GM21529 (cell line): ENCODE measurements around the gene BAG1.

Source experiments
- ATAC-seq: cut with Tn5 transposase; IDR thresholded peaks from one replicate; pipeline ENCODE4 v1.9.1; 2021; ENCODE audit not compliant: unreplicated experiment

Gene BAG1

DNA sequence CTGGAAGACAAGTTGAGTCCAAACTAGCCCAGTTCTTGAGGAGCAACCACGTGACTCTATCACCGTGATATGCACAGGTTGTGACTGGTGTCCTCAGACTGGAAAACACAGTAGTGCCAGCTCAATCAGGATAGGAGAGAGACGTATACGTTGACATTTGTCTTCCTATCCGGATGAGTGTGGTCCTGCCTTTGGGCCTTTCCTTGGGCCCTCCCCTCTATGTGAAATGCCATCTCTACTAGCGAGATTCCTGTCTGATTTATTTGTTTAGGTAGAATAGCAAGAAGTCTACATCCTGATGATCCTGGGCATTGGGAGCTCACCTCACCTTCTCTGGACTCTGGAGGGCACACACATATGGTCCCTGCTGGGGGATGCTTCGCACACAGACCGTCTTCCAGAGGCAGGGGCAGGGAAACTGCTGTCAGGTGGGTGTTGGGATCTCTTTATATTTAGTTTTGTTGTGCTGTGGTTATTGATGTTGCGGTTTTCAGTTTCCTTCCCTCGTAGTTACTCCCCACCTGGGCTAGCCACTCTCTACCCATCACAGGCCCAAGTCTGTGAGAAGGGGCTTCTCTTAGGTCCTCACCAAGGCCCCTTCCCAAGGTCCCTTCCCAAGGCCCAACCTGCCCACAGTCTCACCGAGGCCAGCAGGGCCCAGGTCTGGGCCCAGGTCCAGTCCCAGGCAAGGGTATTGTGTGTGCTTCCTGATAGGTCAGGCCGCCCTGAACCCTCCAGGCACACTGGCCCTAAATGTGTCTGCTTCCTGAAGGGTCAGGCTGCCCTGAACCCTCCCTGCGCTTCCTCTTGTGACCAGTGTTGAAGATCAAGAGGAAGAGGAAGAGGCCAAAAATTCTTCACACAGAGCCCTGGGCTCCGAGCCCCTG lies 43.6 kb downstream of the BAG1 start:
- ATAC-seq, result peak; percentile 47

DNA sequence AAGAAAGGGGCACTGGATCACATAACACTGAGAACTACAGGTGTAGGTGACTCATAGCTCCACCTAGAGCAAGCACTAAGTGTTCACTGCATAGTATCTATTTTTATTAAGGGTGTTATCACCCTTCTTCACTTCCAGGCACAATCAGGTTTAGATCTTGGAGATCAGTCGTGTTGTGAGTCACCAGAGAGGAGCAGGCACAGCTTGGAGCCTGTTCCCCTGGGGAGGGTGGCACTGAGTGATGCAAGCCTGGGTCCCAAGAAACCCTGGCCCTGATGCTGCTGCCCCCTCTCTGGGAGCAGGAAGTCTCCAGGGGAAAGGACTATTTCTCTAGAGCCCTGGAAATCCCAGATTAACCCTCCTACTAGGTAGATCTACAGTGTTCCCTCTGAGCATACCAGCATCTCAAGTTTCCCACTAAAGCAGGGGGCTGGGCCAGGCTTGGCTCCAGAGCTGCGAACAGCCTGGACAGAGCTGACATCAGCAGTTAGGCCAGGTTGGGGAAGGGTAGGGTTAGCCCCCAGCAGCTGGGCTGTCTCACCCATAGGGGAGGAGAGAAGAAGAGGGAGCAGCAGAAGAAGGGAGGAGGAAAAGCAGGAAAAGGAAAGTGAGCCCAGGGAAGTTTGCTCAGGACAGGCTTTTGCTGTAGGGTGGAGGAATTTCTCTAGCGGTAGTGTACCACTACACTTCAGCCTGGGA lies 52.7 kb downstream of the BAG1 start:
- no peak for ATAC-seq

DNA sequence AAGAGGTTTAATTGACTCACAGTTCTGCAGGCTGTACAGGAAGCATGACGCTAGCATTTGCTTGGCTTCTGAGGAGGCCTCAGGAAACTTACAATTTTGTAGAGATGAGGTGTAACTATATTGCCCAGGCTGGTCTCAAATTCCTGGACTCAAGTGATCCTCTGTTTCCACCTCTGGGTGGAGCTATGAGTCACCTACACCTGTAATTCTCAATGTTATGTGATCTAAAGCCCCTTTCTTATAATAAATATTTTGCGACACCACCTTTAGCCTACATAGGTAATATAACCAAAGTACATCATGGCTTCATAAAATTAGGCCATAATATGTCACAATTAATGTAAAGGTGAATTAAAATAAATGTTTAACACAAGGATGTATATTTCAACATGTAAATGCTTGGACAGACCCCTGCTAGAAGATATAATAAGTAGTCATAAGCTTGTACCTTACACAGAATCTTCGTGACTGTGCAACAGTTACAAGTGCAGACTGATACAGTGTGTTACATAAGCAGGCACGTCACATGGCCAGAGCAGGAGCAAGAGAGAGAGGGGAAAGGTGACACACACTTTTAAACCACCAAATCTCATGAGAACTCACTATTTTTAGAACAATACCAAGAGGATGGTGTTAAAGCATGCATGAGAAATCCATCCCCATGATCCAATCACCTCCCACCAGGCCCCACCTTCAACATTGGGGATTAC lies 54.3 kb downstream of the BAG1 start:
- ATAC-seq, result no peak

DNA sequence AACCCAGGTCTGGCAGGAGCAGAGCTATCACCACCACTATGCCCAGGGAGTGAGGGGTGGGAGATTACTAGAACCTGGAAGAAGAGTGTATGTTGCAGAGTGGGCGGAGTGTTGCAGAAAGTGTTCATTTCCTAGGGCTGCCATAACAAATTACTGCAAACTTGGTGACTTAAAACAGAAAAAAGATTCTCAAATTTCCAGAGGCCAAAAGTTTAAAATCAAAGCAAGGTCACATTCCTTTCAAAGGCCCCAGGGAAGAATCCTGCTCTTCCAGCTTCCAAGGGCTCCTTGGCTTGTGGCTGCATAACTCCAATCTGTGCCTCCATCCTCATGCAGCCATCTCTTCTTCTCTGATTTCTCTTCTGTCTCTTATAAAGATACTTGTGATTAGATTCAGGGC lies 55.1 kb downstream of the BAG1 start:
- ATAC-seq, result no peak

DNA sequence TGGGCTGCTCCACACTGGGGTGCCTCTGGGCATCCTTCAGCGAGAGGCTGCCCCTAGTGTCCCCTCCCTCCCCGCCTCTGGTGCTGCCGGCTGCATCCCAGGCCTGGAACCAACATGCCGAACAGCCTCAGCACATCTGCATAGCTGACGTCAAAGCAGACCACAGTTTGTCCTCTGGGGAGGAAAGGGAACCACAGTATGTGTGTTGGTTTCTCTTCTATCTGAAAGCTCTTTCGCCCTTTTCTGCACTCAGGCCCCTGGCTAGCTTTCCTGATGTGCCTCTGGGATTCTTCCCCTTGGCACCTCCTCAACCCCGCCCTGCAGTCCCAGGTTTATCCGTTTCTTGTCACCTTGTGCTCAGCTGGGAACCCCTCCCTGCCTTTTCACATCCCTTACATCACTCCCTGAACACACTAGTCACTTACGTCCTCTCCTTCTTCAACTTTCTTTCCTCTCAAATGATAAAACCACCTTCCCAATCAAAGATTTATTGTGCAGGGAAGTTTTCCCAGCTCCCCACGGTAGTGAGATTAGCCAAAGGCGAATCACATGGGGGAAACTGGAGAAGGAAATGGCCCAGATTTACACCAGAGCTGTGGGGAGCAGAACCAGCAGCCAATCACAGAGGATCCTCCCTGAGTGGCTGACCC lies 61.8 kb downstream of the BAG1 start:
- ATAC-seq, result peak; percentile 99
